Measurements from ENCODE around the gene TAF4. TPM values are rescaled to one million over a fixed set of nuclear protein-coding genes. Genes with fewer than 3 reads are reported as not detected.
"Not testable (repeated sequence)": the region's sequence is repeated elsewhere in the genome, so short reads cannot be mapped to it uniquely, and the experiment has no call there.

The TAF4 gene
- polyA plus RNA-seq, 4 donors, result 4.6 to 18.3 (median 7.9) TPM

DNA sequence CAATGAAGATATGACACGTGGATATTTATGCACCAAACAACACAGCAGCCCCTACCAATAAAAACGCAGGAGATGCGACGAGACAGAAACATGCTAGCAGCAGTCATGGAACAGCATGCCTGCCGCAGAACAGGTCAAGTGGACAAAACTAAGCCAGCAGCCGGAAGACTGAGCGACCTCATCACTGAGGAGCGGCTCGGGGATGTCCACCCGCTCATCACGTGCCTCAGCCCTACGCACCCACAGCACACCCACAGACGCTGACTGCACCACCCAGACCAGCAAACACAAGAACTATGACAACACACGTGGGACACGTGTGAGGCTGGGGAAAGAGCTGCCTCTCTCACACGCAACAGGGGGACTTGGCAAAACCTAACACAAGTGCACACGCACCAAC lies 81.7 kb downstream of the TAF4 start:
- no peak for DNase-seq
- Histone ChIP-seq H3K4me3 (ENCODE audit: low read depth in 1 of 3, low read length in 3 of 3) (no peak overlapping the region), H3K27me3 (ENCODE audit: control insufficient read depth in 3 of 3, insufficient read depth in 3 of 3, low read length in 3 of 3) (no peaks in the 10 kb centered on the region), H3K4me1 (ENCODE audit: control insufficient read depth in 3 of 3, insufficient read depth in 2 of 3, low read depth in 1 of 3, low read length in 2 of 3) (no peaks in the 10 kb centered on the region), H3K9me3 (ENCODE audit: control insufficient read depth in 2 of 2, insufficient read depth in 1 of 2, low read depth in 1 of 2, low read length in 1 of 2) (peaks cover 0 to 4% of the 10 kb centered on the region in 2 donors), H3K36me3 (ENCODE audit: control insufficient read depth in 3 of 3, insufficient read depth in 2 of 3, low read depth in 1 of 3, low read length in 3 of 3) (peaks cover 8 to 58% (median 10%) of the 10 kb centered on the region in 3 donors), H3K27ac (ENCODE audit: low read depth in 1 of 3, low read length in 2 of 3) (no peak overlapping the region)
- WGBS, 3 donors, result 84 to 92% (median 89%) methylated on average over 17 of the region's 17 CpGs
- no peak for FAIRE-seq

DNA sequence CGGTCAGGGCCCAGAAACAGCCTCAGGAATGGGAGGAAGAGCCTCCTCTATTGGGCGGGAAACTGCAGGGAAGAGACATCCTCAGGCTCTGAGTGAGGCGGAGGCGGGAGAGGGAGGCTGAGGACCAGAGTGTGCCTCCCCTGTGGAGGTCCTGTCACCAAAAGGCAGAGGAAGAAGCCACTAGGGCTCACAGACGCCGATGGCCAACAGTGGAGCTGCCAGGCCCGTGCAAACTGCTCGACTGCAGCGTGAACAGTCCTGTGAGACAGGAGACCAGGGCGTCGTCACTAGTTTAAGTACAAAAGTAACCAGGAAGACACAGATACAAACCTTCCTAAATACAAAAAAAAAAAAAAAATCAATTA lies 82.7 kb downstream of the TAF4 start:
- H3K27me3 ChIP-seq (ENCODE audit: control insufficient read depth in 3 of 3, insufficient read depth in 3 of 3, low read length in 3 of 3), result no peaks in the 10 kb centered on the region
- no peak for DNase-seq
- no peak overlapping the region for H3K27ac ChIP-seq (ENCODE audit: low read depth in 1 of 3, low read length in 2 of 3)
- no peak for FAIRE-seq
- no peak overlapping the region for H3K4me3 ChIP-seq (ENCODE audit: low read depth in 1 of 3, low read length in 3 of 3)
- H3K36me3 ChIP-seq (ENCODE audit: control insufficient read depth in 3 of 3, insufficient read depth in 2 of 3, low read depth in 1 of 3, low read length in 3 of 3), result peaks cover 4 to 58% (median 10%) of the 10 kb centered on the region in 3 donors
- 93 to 96% (median 94%) methylated on average over 11 of the region's 11 CpGs for WGBS, 3 donors
- H3K9me3 ChIP-seq (ENCODE audit: control insufficient read depth in 2 of 2, insufficient read depth in 1 of 2, low read depth in 1 of 2, low read length in 1 of 2), result peaks cover 0 to 4% of the 10 kb centered on the region in 2 donors
- no peaks in the 10 kb centered on the region for H3K4me1 ChIP-seq (ENCODE audit: control insufficient read depth in 3 of 3, insufficient read depth in 2 of 3, low read depth in 1 of 3, low read length in 2 of 3)

DNA sequence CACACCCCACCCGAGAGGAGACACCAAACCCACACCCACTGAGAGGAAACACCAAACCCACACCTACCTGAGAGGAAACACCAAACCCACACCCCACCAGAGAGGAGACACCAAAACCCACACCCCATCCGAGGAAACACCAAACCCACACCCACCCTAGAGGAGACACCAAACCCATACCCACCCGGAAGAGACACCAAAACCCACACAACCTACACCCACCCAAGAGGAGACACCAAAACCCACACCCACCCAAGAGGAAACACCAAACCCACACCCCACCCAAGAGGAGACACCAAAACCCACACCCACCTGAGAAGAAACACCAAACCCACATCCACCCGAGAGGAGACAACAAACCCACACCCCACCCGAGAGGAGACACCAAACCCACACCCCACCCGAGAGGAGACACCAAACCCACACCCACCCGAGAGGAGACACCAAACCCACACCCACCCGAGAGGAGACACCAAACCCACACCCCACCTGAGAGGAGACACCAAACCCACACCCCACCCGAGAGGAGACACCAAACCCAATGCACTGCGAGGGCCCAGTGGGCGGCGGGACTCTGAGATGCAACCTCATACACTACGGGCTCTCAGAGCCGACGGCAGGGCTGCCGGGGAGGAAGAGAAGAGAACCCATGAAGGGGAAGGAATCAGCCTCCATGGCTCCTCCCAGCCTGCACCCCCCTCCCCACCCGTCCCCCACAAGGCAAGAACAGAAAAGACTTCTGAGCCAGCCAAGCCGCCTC lies 83.3 kb downstream of the TAF4 start:
- Histone ChIP-seq H3K27ac (ENCODE audit: low read depth in 1 of 3, low read length in 2 of 3) (no peak overlapping the region), H3K4me3 (ENCODE audit: low read depth in 1 of 3, low read length in 3 of 3) (no peak overlapping the region), H3K27me3 (ENCODE audit: control insufficient read depth in 3 of 3, insufficient read depth in 3 of 3, low read length in 3 of 3) (no peaks in the 10 kb centered on the region), H3K36me3 (ENCODE audit: control insufficient read depth in 3 of 3, insufficient read depth in 2 of 3, low read depth in 1 of 3, low read length in 3 of 3) (peaks cover 4 to 58% (median 10%) of the 10 kb centered on the region in 3 donors), H3K9me3 (ENCODE audit: control insufficient read depth in 2 of 2, insufficient read depth in 1 of 2, low read depth in 1 of 2, low read length in 1 of 2) (peaks cover 0 to 4% of the 10 kb centered on the region in 2 donors), H3K4me1 (ENCODE audit: control insufficient read depth in 3 of 3, insufficient read depth in 2 of 3, low read depth in 1 of 3, low read length in 2 of 3) (no peaks in the 10 kb centered on the region)
- no peak for FAIRE-seq
- DNase-seq, result no peak
- 75 to 83% (median 78%) methylated on average over 18 of the region's 18 CpGs for WGBS, 3 donors

DNA sequence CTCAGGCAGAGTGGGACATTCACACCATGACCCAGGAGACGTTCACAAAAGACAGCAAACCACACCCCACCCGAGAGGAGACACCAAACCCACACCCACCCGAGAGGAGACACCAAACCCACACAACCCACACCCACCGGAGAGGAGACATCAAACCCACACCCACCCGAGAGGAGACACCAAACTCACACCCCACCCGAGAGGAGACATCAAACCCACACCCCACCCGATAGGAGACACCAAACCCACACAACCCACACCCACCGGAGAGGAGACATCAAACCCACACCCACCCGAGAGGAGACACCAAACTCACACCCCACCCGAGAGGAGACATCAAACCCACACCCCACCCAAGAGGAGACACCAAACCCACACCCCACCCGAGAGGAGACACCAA lies 84.0 kb downstream of the TAF4 start:
- H3K4me3 ChIP-seq (ENCODE audit: low read depth in 1 of 3, low read length in 3 of 3); DNase-seq; H3K27me3 ChIP-seq (ENCODE audit: control insufficient read depth in 3 of 3, insufficient read depth in 3 of 3, low read length in 3 of 3); H3K9me3 ChIP-seq (ENCODE audit: control insufficient read depth in 2 of 2, insufficient read depth in 1 of 2, low read depth in 1 of 2, low read length in 1 of 2); FAIRE-seq; H3K27ac ChIP-seq (ENCODE audit: low read depth in 1 of 3, low read length in 2 of 3); H3K4me1 ChIP-seq (ENCODE audit: control insufficient read depth in 3 of 3, insufficient read depth in 2 of 3, low read depth in 1 of 3, low read length in 2 of 3): not testable (repeated sequence)
- H3K36me3 ChIP-seq (ENCODE audit: control insufficient read depth in 3 of 3, insufficient read depth in 2 of 3, low read depth in 1 of 3, low read length in 3 of 3), result peaks cover under 1 to 56% (median 5%) of the 10 kb centered on the region in 3 donors
- WGBS, 3 donors, result 72 to 85% (median 80%) methylated on average over 9 to 11 of the region's 11 CpGs

DNA sequence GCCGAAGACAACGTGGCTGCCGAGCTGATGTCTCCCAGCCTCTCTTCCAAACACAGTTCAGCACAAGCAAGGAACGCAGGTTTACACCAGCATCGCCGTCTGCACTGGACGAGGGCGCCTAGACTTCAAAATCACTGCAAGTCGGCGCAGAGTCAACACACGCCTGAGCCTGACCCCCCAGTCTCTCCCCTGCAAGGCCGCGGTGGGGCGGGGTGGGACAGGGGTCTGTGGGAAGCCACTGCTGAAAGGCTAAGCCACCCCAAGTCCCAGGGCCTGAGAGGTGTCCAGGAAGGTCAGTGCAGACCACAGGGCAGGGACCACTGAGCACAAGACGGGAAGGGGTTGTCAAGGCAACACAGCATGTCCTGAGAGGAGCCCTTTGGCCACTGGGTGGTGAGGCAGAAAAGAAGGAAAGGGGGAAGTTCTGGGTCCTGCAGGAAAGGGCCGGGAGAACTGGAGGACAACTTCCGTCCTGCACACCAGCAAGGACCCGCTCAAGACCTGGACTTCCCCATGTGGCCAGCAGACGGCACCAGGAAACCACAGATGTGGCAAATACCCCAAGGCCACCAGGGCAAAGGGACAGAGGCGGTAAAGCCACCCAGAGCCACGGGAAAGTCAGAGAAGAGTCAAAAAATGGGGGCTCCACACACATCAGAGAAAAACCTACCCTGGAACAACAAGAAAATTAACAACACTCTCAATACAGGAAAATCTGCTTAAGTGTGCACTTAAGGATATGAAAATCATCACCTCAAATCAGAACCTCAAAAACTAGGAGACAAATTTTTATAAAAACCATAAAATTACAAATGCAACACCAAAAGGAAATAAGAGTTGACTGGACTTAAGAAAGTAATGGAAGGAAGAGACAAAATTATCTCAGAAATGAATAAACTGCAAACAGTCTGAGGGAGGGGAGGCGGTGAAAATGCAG lies 84.8 kb downstream of the TAF4 start:
- DNase-seq (peak; percentile 5 to 16), FAIRE-seq (no peak)
- H3K27ac ChIP-seq (ENCODE audit: low read depth in 1 of 3, low read length in 2 of 3), result no peak overlapping the region
- peaks cover 0 to 4% of the 10 kb centered on the region in 2 donors for H3K9me3 ChIP-seq (ENCODE audit: control insufficient read depth in 2 of 2, insufficient read depth in 1 of 2, low read depth in 1 of 2, low read length in 1 of 2)
- no peaks in the 10 kb centered on the region for H3K4me1 ChIP-seq (ENCODE audit: control insufficient read depth in 3 of 3, insufficient read depth in 2 of 3, low read depth in 1 of 3, low read length in 2 of 3)
- no peak overlapping the region for H3K4me3 ChIP-seq (ENCODE audit: low read depth in 1 of 3, low read length in 3 of 3)
- no peaks in the 10 kb centered on the region for H3K27me3 ChIP-seq (ENCODE audit: control insufficient read depth in 3 of 3, insufficient read depth in 3 of 3, low read length in 3 of 3)
- WGBS, 3 donors, result 83 to 86% (median 85%) methylated on average over 22 of the region's 22 CpGs
- H3K36me3 ChIP-seq (ENCODE audit: control insufficient read depth in 3 of 3, insufficient read depth in 2 of 3, low read depth in 1 of 3, low read length in 3 of 3), result peaks cover 0 to 60% (median 3%) of the 10 kb centered on the region in 3 donors

DNA sequence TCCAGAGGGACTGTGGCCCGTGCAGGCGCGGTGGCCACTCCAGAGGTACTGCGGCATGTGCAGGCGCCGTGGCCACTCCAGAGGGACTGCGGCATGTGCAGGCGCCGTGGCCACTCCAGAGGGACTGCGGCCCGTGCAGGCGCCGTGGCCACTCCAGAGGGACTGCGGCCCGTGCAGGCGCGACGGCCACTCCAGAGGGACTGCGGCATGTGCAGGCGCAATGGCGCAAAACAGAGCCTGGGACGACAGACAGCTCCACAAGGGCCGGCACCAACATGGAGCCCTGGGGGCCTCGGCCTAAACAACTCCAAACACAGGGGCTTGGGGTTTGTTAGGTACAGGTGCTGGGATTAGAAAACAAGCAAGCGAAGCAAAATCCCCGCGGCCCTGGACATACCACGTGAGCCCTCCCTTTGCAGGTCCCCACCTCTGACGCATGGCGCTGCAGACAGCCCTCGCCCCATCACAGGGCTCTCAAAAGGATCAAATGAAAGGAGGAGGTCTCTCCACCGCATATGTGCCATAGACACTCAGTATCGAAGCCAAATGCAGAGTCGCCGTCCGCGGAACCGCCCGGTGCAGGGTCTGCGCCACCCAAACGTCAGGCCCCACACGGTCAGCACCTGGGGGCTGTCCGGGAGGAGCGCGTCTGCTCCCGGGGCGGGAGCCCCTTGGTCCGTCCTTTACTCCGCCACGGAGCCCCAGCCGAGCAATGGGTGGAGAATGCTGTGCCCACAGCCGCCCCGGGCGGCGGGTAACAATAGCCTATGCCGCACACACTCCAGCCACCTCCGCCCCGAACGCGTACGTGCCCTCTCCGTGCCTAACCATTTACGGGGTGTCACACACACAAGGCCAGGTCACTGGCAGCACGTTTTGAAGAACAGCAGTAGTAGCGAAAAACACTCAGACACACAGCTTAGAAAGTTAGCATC lies 85.7 kb downstream of the TAF4 start:
- H3K27ac ChIP-seq (ENCODE audit: low read depth in 1 of 3, low read length in 2 of 3), result no peak overlapping the region
- FAIRE-seq (no peak), DNase-seq (no peak)
- H3K36me3 ChIP-seq (ENCODE audit: control insufficient read depth in 3 of 3, insufficient read depth in 2 of 3, low read depth in 1 of 3, low read length in 3 of 3), result peaks cover 0 to 56% (median 6%) of the 10 kb centered on the region in 3 donors
- no peaks in the 10 kb centered on the region for H3K27me3 ChIP-seq (ENCODE audit: control insufficient read depth in 3 of 3, insufficient read depth in 3 of 3, low read length in 3 of 3)
- no peaks in the 10 kb centered on the region for H3K4me1 ChIP-seq (ENCODE audit: control insufficient read depth in 3 of 3, insufficient read depth in 2 of 3, low read depth in 1 of 3, low read length in 2 of 3)
- H3K4me3 ChIP-seq (ENCODE audit: low read depth in 1 of 3, low read length in 3 of 3), result no peak overlapping the region
- H3K9me3 ChIP-seq (ENCODE audit: control insufficient read depth in 2 of 2, insufficient read depth in 1 of 2, low read depth in 1 of 2, low read length in 1 of 2), result no peaks in the 10 kb centered on the region
- WGBS, 3 donors, result 96% methylated on average over 65 of the region's 65 CpGs

DNA sequence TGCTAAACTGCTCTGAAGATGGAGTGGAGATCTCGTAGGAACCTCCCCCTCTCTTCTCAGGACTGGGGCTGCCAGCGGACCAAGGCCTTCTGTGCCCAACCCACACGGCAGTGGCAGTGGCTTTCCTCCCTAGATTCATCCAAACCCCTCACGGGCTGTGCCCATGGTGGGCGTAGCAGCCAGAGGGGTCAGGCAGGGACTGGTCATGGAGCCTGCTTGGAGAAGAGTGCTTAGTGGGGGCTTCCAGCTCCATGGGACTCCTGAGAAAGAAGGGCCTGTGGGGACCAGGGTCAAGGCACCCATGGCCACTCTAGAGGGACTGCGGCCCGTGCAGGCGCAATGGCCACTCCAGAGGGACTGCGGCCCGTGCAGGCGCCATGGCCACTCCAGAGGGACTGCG lies 86.6 kb downstream of the TAF4 start:
- Histone ChIP-seq H3K4me1 (ENCODE audit: control insufficient read depth in 3 of 3, insufficient read depth in 2 of 3, low read depth in 1 of 3, low read length in 2 of 3) (no peaks in the 10 kb centered on the region), H3K27me3 (ENCODE audit: control insufficient read depth in 3 of 3, insufficient read depth in 3 of 3, low read length in 3 of 3) (no peaks in the 10 kb centered on the region), H3K27ac (ENCODE audit: low read depth in 1 of 3, low read length in 2 of 3) (no peak overlapping the region), H3K4me3 (ENCODE audit: low read depth in 1 of 3, low read length in 3 of 3) (no peak overlapping the region), H3K36me3 (ENCODE audit: control insufficient read depth in 3 of 3, insufficient read depth in 2 of 3, low read depth in 1 of 3, low read length in 3 of 3) (peaks cover 4 to 54% (median 8%) of the 10 kb centered on the region in 3 donors), H3K9me3 (ENCODE audit: control insufficient read depth in 2 of 2, insufficient read depth in 1 of 2, low read depth in 1 of 2, low read length in 1 of 2) (no peaks in the 10 kb centered on the region)
- 97 to 100% (median 97%) methylated on average over 12 of the region's 12 CpGs for WGBS, 3 donors
- DNase-seq, result no peak
- no peak for FAIRE-seq

DNA sequence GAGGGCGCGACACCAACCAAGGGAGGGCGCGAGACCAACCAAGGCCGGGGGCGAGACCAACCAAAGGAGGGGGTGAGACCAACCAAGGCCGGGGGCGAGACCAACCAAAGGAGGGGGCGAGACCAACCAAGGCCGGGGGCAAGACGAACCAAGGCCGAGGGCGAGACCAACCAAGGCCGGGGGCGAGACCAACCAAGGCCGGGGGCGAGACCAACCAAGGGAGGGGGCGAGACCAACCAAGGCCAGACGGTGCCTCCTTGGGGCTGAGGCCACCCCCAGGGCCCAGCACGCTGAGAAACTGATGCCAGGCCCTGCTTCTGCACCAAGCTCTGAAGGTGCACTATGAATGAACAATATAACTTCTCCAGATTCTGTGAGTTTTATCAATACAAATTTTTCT lies 87.2 kb downstream of the TAF4 start:
- WGBS, 3 donors, result 95 to 98% (median 97%) methylated on average over 17 to 20 of the region's 20 CpGs

More for the DNA sequence above, 87.2 kb downstream of the TAF4 start:
- no peak overlapping the region for H3K27ac ChIP-seq (ENCODE audit: low read depth in 1 of 3, low read length in 2 of 3)
- H3K9me3 ChIP-seq (ENCODE audit: control insufficient read depth in 2 of 2, insufficient read depth in 1 of 2, low read depth in 1 of 2, low read length in 1 of 2), result no peaks in the 10 kb centered on the region
- peaks cover 7 to 56% (median 11%) of the 10 kb centered on the region in 3 donors for H3K36me3 ChIP-seq (ENCODE audit: control insufficient read depth in 3 of 3, insufficient read depth in 2 of 3, low read depth in 1 of 3, low read length in 3 of 3)
- no peaks in the 10 kb centered on the region for H3K4me1 ChIP-seq (ENCODE audit: control insufficient read depth in 3 of 3, insufficient read depth in 2 of 3, low read depth in 1 of 3, low read length in 2 of 3)
- FAIRE-seq, result no peak
- no peak overlapping the region for H3K4me3 ChIP-seq (ENCODE audit: low read depth in 1 of 3, low read length in 3 of 3)
- no peaks in the 10 kb centered on the region for H3K27me3 ChIP-seq (ENCODE audit: control insufficient read depth in 3 of 3, insufficient read depth in 3 of 3, low read length in 3 of 3)
- DNase-seq, result no peak

Data from small intestine (tissue), 7 donors.